PFSK-1 (cell line): ENCODE data around the gene TFCP2L1.

Source experiments
- POLR2AphosphoS5 ChIP-seq: IDR thresholded peaks from 2 replicates; pipeline ENCODE4 v1.6.1; 2012; ENCODE audit warnings: low read depth, mild to moderate bottlenecking, control low read depth, low read length, moderate library complexity
- REST ChIP-seq, 2 experiments: IDR thresholded peaks; 2 replicates each; pipeline versions ENCODE4 v1.6.1 to v1.8.0; 2011 to 2012; ENCODE audit warnings: low read depth in 2 of 2, low read length in 2 of 2, control low read depth in 1 of 2, inconsistent platforms in 1 of 2, mild to moderate bottlenecking in 1 of 2, moderate library complexity in 1 of 2; ENCODE audit not compliant: insufficient read depth in 1 of 2
- SIN3A ChIP-seq: IDR thresholded peaks from 2 replicates; pipeline ENCODE4 v1.6.1; 2012; ENCODE audit warnings: mild to moderate bottlenecking, low read length, moderate library complexity, borderline replicate concordance; ENCODE audit not compliant: insufficient read depth
- TAF1 ChIP-seq: IDR thresholded peaks from 2 replicates; pipeline ENCODE4 v1.6.1; 2012; ENCODE audit warnings: low read length, control low read depth, borderline replicate concordance; ENCODE audit not compliant: insufficient read depth

GRCh38 chr2:121307048-121307447 lies 22.0 kb upstream of the TFCP2L1 start:
- TF ChIP-seq POLR2AphosphoS5 (no peak), TAF1 (no peak), SIN3A (no peak), REST (IDR thresholded peaks at IDR 0.05; ENCODE audit: insufficient read depth in 1 of 2, low read depth in 2 of 2, low read length in 2 of 2) (no peak)
